Prostate gland (tissue), 2 donors: ENCODE measurements around the gene FOXP1. TPM values are rescaled to one million over a fixed set of nuclear protein-coding genes. Genes with fewer than 3 reads are reported as not detected.
A peak's percentile ranks its signal among the peaks of the same experiment; 100 is the strongest.

Source experiments
- DNase-seq: peaks from one replicate; pipeline ENCODE4 v3.0.0-alpha.2; 2019; ENCODE audit warnings: low spot score
- H3K27ac ChIP-seq, 2 donors: fragments of 200-600 bp; sonication (generic); 2 replicates each; pipeline ENCODE4 v1.5.1; 2017 to 2019
- H3K27me3 ChIP-seq: fragments of 200-600 bp; sonication (generic); replicated peaks from 2 replicates; pipeline ENCODE4 v1.5.1; 2019; ENCODE audit not compliant: insufficient read depth
- H3K36me3 ChIP-seq, 2 donors: fragments of 200-600 bp; sonication (generic); 1 replicate in 1 of 2; 2 replicates in 1 of 2; pipeline versions ENCODE4 v1.5.1 to v1.8.1; 2017 to 2019
- H3K4me1 ChIP-seq: fragments of 200-600 bp; sonication (generic); replicated peaks from 2 replicates; pipeline ENCODE4 v1.5.1; 2019
- H3K4me3 ChIP-seq, 2 donors: fragments of 200-600 bp; sonication (generic); 2 replicates each; pipeline ENCODE4 v1.5.1; 2017 to 2019
- H3K9me3 ChIP-seq: fragments of 200-600 bp; sonication (generic); 2 replicates; pipeline ENCODE4 v1.5.1; 2017
- POLR2A ChIP-seq: fragments of 450-650 bp; IDR thresholded peaks from one replicate; pipeline ENCODE4 v1.6.1; 2016; ENCODE audit warnings: antibody characterized with exemption, mild to moderate bottlenecking
- POLR2AphosphoS5 ChIP-seq: sonication (generic); formaldehyde crosslinking; IDR thresholded peaks from one replicate; pipeline ENCODE4 v1.6.1; 2017; ENCODE audit warnings: antibody characterized with exemption
- WGBS: methylation state at CpG from one replicate; pipeline ENCODE4 v1.1.5; 2018; 5-methylcytosine and 5-hydroxymethylcytosine counted together
- intact Hi-C: fragments of 100-400 bp; cut with DNase I; formaldehyde crosslinking; loops from one replicate; pipeline ENCODE4 v1.14.2; 2022
- total RNA-seq, 2 donors: library from RNA; depleted of rRNA; stranded (reverse); fragments of >200 nt; gene quantifications; one replicate each; pipeline ENCODE4 v1.1.0, GENCODE V29; 2016
- TF ChIP-seq, protein P1 (sequence below), 4 experiments: fragments of 200-600 bp in 2 of 4; fragments of 450-650 bp in 2 of 4; sonication (generic) in 2 of 4; IDR thresholded peaks; 1 replicate in 3 of 4; 2 replicates in 1 of 4; pipeline ENCODE4 v1.5.1; 2016 to 2019; ENCODE audit warnings: antibody characterized with exemption in 4 of 4, mild to moderate bottlenecking in 2 of 4, moderate library complexity in 2 of 4

The FOXP1 gene
- total RNA-seq, 2 donors from 2014 or later = 133 to 156 TPM

DNA sequence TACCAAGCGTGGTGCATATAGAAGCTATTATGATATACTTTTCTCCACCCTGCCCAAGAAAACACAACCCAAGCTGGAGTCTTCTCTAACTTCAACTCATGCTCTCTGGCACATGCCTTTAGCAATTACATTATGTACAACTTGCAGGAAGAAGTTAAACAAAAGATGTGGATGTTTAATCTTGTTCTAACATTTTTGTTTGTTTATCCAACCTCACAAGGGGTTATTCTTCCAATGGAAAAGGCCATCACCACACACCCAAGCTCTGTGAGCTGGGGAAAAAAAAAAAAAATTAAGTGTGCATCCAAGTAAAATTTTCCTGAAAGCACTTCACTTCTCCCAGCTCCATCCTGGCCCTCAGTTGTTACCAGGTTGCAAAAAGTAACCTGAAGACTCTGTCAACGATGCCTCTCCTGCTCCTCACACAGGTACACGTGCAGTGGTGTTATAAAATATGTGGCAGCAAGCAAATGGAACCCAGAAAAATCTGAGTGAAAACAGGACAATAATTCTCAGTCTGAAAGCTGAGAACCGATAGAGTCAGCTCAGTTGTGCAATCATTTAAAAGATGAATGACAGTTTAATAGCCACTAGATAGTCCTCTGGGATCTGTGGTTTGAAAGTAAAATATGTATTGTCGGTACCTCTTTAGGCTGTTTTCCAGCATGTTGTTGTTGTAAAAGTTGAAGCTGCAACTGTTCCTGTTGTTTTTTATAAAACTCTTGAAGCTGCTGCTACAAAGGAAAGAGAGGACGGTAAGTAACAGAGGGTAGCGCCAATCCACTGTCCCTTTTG is 531.4 kb downstream of the FOXP1 start:
- H3K27ac ChIP-seq = peak overlapping the region; percentile 81 to 96
- H3K27me3 ChIP-seq = no peaks in the 10 kb centered on the region
- H3K4me1 ChIP-seq = peaks cover 40% of the 10 kb centered on the region
- no peak for DNase-seq
- no peaks in the 10 kb centered on the region for H3K9me3 ChIP-seq
- H3K4me3 ChIP-seq = no peak overlapping the region
- WGBS = 30% methylated on average over 7 of the region's 7 CpGs
- intact Hi-C loops = no loop called here
- TF ChIP-seq POLR2AphosphoS5 (peak; percentile 27), POLR2A (no peak)
- no peaks in the 10 kb centered on the region for H3K36me3 ChIP-seq

DNA sequence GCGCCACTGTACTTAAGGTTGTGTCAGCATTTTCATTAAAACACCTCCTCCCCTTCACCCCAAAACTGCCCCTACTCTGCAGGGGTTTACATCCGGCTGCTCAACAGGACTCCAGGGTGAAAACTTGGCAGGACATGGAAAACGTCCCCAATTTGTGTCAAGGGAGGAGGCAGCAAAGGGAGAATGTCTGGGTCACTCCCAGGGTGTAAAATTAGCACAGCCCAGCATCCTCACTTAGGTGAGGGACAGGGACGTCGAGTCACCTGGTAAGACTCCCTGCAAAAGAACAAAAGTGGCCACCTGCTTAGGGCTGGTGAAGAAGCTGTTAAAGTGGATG is 532.3 kb downstream of the FOXP1 start:
- TF ChIP-seq, protein P1, sequence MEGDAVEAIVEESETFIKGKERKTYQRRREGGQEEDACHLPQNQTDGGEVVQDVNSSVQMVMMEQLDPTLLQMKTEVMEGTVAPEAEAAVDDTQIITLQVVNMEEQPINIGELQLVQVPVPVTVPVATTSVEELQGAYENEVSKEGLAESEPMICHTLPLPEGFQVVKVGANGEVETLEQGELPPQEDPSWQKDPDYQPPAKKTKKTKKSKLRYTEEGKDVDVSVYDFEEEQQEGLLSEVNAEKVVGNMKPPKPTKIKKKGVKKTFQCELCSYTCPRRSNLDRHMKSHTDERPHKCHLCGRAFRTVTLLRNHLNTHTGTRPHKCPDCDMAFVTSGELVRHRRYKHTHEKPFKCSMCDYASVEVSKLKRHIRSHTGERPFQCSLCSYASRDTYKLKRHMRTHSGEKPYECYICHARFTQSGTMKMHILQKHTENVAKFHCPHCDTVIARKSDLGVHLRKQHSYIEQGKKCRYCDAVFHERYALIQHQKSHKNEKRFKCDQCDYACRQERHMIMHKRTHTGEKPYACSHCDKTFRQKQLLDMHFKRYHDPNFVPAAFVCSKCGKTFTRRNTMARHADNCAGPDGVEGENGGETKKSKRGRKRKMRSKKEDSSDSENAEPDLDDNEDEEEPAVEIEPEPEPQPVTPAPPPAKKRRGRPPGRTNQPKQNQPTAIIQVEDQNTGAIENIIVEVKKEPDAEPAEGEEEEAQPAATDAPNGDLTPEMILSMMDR (IDR thresholded peaks at IDR 0.05) = no peak
- TF ChIP-seq POLR2AphosphoS5 = no peak
- TF ChIP-seq POLR2A = no peak
- WGBS = 62% methylated on average over 5 of the region's 5 CpGs
- DNase-seq = no peak
- Histone ChIP-seq H3K9me3 (no peaks in the 10 kb centered on the region), H3K4me3 (no peak overlapping the region), H3K4me1 (peaks cover 41% of the 10 kb centered on the region), H3K27ac (peak overlapping the region; percentile 81 to 96), H3K27me3 (no peaks in the 10 kb centered on the region), H3K36me3 (no peaks in the 10 kb centered on the region)
- intact Hi-C loops = no loop called here

DNA sequence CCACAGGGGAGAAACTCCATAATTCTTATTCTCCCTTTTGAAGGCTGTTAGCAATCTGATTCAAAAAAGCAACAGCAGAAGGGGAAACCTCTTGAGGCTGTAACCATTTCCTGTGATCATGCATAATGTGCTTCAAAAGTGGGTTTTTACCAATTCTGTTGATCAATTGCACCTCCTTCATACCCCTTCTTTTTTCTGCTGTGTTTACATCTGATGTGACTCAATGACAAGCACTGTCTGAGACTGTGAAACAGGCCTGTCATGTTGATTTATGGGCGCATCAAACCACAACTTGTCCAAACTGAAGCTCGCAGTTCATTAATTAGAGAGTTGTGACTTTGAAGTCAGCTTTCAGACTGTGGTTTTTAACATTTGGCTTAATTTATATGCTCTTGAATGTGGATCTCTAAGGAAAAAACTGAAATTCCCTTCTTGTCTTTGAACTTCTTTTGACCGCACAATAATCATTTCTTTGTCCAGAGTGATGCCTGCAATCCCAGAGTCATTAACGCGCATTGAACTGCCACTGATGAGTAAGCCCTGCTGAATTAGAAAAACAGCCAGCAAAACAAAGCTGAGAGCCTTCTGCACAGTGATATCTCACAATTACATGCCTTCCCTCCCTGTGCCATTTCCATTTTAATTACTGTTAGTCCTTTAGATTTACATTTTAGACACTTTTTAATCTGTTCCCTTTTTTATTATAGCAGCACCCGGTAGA is 532.8 kb downstream of the FOXP1 start:
- 53% methylated on average over 6 of the region's 6 CpGs for WGBS
- Histone ChIP-seq H3K4me3 (no peak overlapping the region), H3K27ac (peak overlapping the region; percentile 81 to 96), H3K36me3 (no peaks in the 10 kb centered on the region), H3K27me3 (no peaks in the 10 kb centered on the region), H3K9me3 (no peaks in the 10 kb centered on the region), H3K4me1 (peaks cover 40% of the 10 kb centered on the region)
- TF ChIP-seq POLR2A (no peak), POLR2AphosphoS5 (no peak)
- TF ChIP-seq, protein P1 (IDR thresholded peaks at IDR 0.05) = no peak
- no peak for DNase-seq
- intact Hi-C loops = no loop called here

GRCh38 chr3:71050166-71050537 is 533.4 kb downstream of the FOXP1 start:
- H3K36me3 ChIP-seq = no peaks in the 10 kb centered on the region
- WGBS = 29% methylated on average over 2 of the region's 2 CpGs
- H3K27me3 ChIP-seq = no peaks in the 10 kb centered on the region
- TF ChIP-seq, protein P1 (IDR thresholded peaks at IDR 0.05) = no peak
- TF ChIP-seq POLR2AphosphoS5 (no peak), POLR2A (no peak)
- H3K9me3 ChIP-seq = no peaks in the 10 kb centered on the region
- DNase-seq = no peak
- H3K4me1 ChIP-seq = peaks cover 39% of the 10 kb centered on the region
- no peak overlapping the region for H3K4me3 ChIP-seq
- H3K27ac ChIP-seq = peak overlapping the region; percentile 81 to 96
- intact Hi-C loops = no loop called here

DNA sequence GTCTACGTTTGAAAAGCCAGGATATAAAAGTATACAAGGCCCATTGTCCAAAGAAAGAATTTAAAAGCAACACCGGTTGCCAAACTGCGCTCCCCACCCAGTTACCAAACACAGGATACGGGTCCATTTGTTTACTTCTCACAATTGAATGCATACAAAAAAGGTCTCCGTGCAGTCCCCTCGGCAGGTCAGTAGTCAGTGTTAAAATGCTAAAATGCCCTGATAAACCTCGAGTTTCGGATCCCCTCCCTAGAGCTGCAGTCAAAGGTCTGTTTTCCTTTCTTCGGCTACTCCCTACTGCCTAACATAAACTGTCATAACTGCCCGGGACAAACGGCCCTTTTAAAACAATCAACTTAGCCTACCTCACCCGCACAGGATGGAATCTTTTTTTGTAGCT is 534.6 kb downstream of the FOXP1 start:
- H3K27me3 ChIP-seq = no peaks in the 10 kb centered on the region
- H3K9me3 ChIP-seq = no peaks in the 10 kb centered on the region
- H3K4me3 ChIP-seq = no peak overlapping the region
- intact Hi-C loops = no loop called here
- TF ChIP-seq, protein P1 (IDR thresholded peaks at IDR 0.05) = no peak
- TF ChIP-seq POLR2AphosphoS5 = peak; percentile 83
- DNase-seq = peak; percentile 77
- peaks cover 36% of the 10 kb centered on the region for H3K4me1 ChIP-seq
- H3K36me3 ChIP-seq = no peaks in the 10 kb centered on the region
- peak overlapping the region; percentile 81 to 96 for H3K27ac ChIP-seq
- WGBS = 22% methylated on average over 12 of the region's 12 CpGs
